ENCODE measurements around the gene TRAM2.

Gene TRAM2

GRCh38 chr6:52457096-52457495 lies 119.8 kb downstream of the TRAM2 start:
- H3K9ac ChIP-seq (ENCODE audit: low read length) = no peak overlapping the region
- H3K36me3 ChIP-seq (ENCODE audit: low read length) = no peaks in the 10 kb centered on the region
- no peaks in the 10 kb centered on the region; the same call in 1 of the 2 replicates for H4K20me1 ChIP-seq (ENCODE audit: low read depth, low read length)
- H3F3A ChIP-seq (ENCODE audit: insufficient read depth) = no peaks in the 10 kb centered on the region
- H3K79me2 ChIP-seq (ENCODE audit: insufficient read depth, low read length) = no peaks in the 10 kb centered on the region
- H3K27ac ChIP-seq (ENCODE audit: low read depth, low read length) = no peak overlapping the region
- no peaks in the 10 kb centered on the region for H3K9me2 ChIP-seq (replicated peaks; ENCODE audit: insufficient read depth, low read length)
- no peak overlapping the region for H3K4me2 ChIP-seq (ENCODE audit: low read depth, low read length, poor library complexity, severe bottlenecking)
- H3K9me3 ChIP-seq (ENCODE audit: insufficient read depth, low read length) = no peaks in the 10 kb centered on the region
- no peaks in the 10 kb centered on the region for H3K27me3 ChIP-seq (ENCODE audit: low read length)
- no peak for TF ChIP-seq EZH2phosphoT487 (conservative IDR thresholded peaks at IDR 0.05; ENCODE audit: low read length)
- no peak for TF ChIP-seq CTCF (IDR thresholded peaks at IDR 0.05; ENCODE audit: insufficient read depth, low read length, poor library complexity, severe bottlenecking)
- no peak overlapping the region for H3K4me3 ChIP-seq (ENCODE audit: insufficient read depth, low read length, poor library complexity, severe bottlenecking)
- no peak overlapping the region for H2AFZ ChIP-seq (ENCODE audit: low read depth, low read length, severe bottlenecking)

GRCh38 chr6:52454556-52454955 lies 122.3 kb downstream of the TRAM2 start:
- no peaks in the 10 kb centered on the region for H3K79me2 ChIP-seq (ENCODE audit: insufficient read depth, low read length)
- no peaks in the 10 kb centered on the region for H3F3A ChIP-seq (ENCODE audit: insufficient read depth)
- no peaks in the 10 kb centered on the region for H3K9me3 ChIP-seq (ENCODE audit: insufficient read depth, low read length)
- no peaks in the 10 kb centered on the region for H3K27me3 ChIP-seq (ENCODE audit: low read length)
- no peak overlapping the region for H3K27ac ChIP-seq (ENCODE audit: low read depth, low read length)
- TF ChIP-seq EZH2phosphoT487 (conservative IDR thresholded peaks at IDR 0.05; ENCODE audit: low read length) (no peak), CTCF (IDR thresholded peaks at IDR 0.05; ENCODE audit: insufficient read depth, low read length, poor library complexity, severe bottlenecking) (no peak)
- 0 out of 2 replicates have a peak, but pooled peaks cover 3% of the 10 kb centered on the region for H3K36me3 ChIP-seq (ENCODE audit: low read length)
- no peak overlapping the region for H3K4me2 ChIP-seq (ENCODE audit: low read depth, low read length, poor library complexity, severe bottlenecking)
- no peak overlapping the region for H2AFZ ChIP-seq (ENCODE audit: low read depth, low read length, severe bottlenecking)
- H3K9me2 ChIP-seq (replicated peaks; ENCODE audit: insufficient read depth, low read length) = no peaks in the 10 kb centered on the region
- H4K20me1 ChIP-seq (ENCODE audit: low read depth, low read length) = no peaks in the 10 kb centered on the region
- no peak overlapping the region for H3K9ac ChIP-seq (ENCODE audit: low read length)
- no peak overlapping the region for H3K4me3 ChIP-seq (ENCODE audit: insufficient read depth, low read length, poor library complexity, severe bottlenecking)
